Loucy (cell line): ENCODE results near the gene ARF1.

Source experiments
- EZH2phosphoT487 ChIP-seq: fragments of 200-600 bp; IDR thresholded peaks from 2 replicates; pipeline ENCODE4 v1.6.1; 2018; ENCODE audit warnings: antibody characterized with exemption, mild to moderate bottlenecking, moderate library complexity, borderline replicate concordance
- TF ChIP-seq, protein P1 (sequence below): fragments of 200-600 bp; sonication (generic); conservative IDR thresholded peaks from 2 replicates; pipeline ENCODE4 v1.5.1; 2014; ENCODE audit warnings: mild to moderate bottlenecking, antibody characterized with exemption, low read length

DNA sequence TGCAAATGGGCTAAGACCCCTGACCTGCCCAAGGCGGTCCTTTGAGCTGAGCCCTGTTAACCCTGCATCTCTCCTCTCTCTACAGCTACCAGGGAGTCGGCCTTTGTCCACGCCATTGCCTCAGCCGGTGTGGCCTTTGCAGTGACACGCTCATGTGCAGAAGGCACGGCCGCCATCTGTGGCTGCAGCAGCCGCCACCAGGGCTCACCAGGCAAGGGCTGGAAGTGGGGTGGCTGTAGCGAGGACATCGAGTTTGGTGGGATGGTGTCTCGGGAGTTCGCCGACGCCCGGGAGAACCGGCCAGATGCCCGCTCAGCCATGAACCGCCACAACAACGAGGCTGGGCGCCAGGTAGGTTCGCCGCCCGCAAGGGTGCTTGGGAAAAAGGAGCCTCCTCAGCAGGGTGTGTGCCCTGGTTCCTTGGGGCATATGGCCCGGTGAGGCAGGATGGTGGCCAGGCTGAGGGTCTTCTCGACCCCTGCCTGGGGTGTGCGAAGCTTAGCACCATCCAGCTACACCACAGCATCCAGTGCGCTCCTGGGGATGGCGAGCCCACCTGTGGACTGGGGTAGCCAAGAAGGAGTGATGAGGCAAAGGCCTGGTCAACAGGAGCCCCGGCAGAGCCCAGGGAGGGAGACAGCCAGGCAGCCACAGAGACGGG lies 31.8 kb upstream of the ARF1 start:
- TF ChIP-seq, protein P1, sequence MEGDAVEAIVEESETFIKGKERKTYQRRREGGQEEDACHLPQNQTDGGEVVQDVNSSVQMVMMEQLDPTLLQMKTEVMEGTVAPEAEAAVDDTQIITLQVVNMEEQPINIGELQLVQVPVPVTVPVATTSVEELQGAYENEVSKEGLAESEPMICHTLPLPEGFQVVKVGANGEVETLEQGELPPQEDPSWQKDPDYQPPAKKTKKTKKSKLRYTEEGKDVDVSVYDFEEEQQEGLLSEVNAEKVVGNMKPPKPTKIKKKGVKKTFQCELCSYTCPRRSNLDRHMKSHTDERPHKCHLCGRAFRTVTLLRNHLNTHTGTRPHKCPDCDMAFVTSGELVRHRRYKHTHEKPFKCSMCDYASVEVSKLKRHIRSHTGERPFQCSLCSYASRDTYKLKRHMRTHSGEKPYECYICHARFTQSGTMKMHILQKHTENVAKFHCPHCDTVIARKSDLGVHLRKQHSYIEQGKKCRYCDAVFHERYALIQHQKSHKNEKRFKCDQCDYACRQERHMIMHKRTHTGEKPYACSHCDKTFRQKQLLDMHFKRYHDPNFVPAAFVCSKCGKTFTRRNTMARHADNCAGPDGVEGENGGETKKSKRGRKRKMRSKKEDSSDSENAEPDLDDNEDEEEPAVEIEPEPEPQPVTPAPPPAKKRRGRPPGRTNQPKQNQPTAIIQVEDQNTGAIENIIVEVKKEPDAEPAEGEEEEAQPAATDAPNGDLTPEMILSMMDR: no peak
- TF ChIP-seq EZH2phosphoT487: no peak
